ENCODE results near the gene LEP.

Gene LEP

GRCh38 chr7:128251337-128251736 is 10.3 kb downstream of the LEP start:
- no peak for DNase-seq

- no peak for DNase-seq
Measured at GRCh38 chr7:128253701-128254100, 12.6 kb downstream of the LEP start.

GRCh38 chr7:128254470-128254869 is 13.4 kb downstream of the LEP start:
- no peak for DNase-seq

GRCh38 chr7:128255271-128255670 is 14.2 kb downstream of the LEP start:
- no peak for DNase-seq

- DNase-seq, result no peak
Measured at GRCh38 chr7:128257458-128257857, 16.4 kb downstream of the LEP start.

- no peak for DNase-seq
Measured at GRCh38 chr7:128259131-128260061, 18.3 kb downstream of the LEP start.

- DNase-seq, result no peak
Measured at GRCh38 chr7:128260069-128260795, 19.2 kb downstream of the LEP start.

GRCh38 chr7:128262273-128263028 is 21.4 kb downstream of the LEP start:
- no peak for DNase-seq

- DNase-seq, result no peak
Measured at GRCh38 chr7:128263420-128263819, 22.3 kb downstream of the LEP start.

GRCh38 chr7:128264477-128264876 is 23.4 kb downstream of the LEP start:
- DNase-seq, result no peak

GRCh38 chr7:128265156-128265905 is 24.3 kb downstream of the LEP start:
- no peak for DNase-seq

- DNase-seq, result no peak
Measured at GRCh38 chr7:128265906-128266300, 24.8 kb downstream of the LEP start.

GRCh38 chr7:128266529-128266882 is 25.4 kb downstream of the LEP start:
- no peak for DNase-seq

- no peak for DNase-seq
Measured at GRCh38 chr7:128266883-128267594, 26.0 kb downstream of the LEP start.

GRCh38 chr7:128267595-128267924 is 26.5 kb downstream of the LEP start:
- no peak for DNase-seq

- DNase-seq, result no peak
Measured at GRCh38 chr7:128268233-128268632, 27.2 kb downstream of the LEP start.

- DNase-seq, result no peak
Measured at GRCh38 chr7:128270826-128271272, 29.8 kb downstream of the LEP start.

- DNase-seq, result no peak
Measured at GRCh38 chr7:128271471-128271941, 30.4 kb downstream of the LEP start.

- no peak for DNase-seq
Measured at GRCh38 chr7:128271942-128272481, 30.9 kb downstream of the LEP start.

GRCh38 chr7:128274246-128274883 is 33.3 kb downstream of the LEP start:
- no peak for DNase-seq
